ENCODE results near the gene NPAS3. TPM values are rescaled to one million over a fixed set of nuclear protein-coding genes. Genes with fewer than 3 reads are reported as not detected.

Gene NPAS3
- total and polyA plus RNA-seq, 2 of the 8 experiments (the other 6 are each of a cell fraction or from before 2014, with no cell fraction given), result 0.11 to 0.60 TPM

GRCh38 chr14:33781236-33781635, 842.6 kb downstream of the NPAS3 start (continued):
- TF ChIP-seq, protein P1, sequence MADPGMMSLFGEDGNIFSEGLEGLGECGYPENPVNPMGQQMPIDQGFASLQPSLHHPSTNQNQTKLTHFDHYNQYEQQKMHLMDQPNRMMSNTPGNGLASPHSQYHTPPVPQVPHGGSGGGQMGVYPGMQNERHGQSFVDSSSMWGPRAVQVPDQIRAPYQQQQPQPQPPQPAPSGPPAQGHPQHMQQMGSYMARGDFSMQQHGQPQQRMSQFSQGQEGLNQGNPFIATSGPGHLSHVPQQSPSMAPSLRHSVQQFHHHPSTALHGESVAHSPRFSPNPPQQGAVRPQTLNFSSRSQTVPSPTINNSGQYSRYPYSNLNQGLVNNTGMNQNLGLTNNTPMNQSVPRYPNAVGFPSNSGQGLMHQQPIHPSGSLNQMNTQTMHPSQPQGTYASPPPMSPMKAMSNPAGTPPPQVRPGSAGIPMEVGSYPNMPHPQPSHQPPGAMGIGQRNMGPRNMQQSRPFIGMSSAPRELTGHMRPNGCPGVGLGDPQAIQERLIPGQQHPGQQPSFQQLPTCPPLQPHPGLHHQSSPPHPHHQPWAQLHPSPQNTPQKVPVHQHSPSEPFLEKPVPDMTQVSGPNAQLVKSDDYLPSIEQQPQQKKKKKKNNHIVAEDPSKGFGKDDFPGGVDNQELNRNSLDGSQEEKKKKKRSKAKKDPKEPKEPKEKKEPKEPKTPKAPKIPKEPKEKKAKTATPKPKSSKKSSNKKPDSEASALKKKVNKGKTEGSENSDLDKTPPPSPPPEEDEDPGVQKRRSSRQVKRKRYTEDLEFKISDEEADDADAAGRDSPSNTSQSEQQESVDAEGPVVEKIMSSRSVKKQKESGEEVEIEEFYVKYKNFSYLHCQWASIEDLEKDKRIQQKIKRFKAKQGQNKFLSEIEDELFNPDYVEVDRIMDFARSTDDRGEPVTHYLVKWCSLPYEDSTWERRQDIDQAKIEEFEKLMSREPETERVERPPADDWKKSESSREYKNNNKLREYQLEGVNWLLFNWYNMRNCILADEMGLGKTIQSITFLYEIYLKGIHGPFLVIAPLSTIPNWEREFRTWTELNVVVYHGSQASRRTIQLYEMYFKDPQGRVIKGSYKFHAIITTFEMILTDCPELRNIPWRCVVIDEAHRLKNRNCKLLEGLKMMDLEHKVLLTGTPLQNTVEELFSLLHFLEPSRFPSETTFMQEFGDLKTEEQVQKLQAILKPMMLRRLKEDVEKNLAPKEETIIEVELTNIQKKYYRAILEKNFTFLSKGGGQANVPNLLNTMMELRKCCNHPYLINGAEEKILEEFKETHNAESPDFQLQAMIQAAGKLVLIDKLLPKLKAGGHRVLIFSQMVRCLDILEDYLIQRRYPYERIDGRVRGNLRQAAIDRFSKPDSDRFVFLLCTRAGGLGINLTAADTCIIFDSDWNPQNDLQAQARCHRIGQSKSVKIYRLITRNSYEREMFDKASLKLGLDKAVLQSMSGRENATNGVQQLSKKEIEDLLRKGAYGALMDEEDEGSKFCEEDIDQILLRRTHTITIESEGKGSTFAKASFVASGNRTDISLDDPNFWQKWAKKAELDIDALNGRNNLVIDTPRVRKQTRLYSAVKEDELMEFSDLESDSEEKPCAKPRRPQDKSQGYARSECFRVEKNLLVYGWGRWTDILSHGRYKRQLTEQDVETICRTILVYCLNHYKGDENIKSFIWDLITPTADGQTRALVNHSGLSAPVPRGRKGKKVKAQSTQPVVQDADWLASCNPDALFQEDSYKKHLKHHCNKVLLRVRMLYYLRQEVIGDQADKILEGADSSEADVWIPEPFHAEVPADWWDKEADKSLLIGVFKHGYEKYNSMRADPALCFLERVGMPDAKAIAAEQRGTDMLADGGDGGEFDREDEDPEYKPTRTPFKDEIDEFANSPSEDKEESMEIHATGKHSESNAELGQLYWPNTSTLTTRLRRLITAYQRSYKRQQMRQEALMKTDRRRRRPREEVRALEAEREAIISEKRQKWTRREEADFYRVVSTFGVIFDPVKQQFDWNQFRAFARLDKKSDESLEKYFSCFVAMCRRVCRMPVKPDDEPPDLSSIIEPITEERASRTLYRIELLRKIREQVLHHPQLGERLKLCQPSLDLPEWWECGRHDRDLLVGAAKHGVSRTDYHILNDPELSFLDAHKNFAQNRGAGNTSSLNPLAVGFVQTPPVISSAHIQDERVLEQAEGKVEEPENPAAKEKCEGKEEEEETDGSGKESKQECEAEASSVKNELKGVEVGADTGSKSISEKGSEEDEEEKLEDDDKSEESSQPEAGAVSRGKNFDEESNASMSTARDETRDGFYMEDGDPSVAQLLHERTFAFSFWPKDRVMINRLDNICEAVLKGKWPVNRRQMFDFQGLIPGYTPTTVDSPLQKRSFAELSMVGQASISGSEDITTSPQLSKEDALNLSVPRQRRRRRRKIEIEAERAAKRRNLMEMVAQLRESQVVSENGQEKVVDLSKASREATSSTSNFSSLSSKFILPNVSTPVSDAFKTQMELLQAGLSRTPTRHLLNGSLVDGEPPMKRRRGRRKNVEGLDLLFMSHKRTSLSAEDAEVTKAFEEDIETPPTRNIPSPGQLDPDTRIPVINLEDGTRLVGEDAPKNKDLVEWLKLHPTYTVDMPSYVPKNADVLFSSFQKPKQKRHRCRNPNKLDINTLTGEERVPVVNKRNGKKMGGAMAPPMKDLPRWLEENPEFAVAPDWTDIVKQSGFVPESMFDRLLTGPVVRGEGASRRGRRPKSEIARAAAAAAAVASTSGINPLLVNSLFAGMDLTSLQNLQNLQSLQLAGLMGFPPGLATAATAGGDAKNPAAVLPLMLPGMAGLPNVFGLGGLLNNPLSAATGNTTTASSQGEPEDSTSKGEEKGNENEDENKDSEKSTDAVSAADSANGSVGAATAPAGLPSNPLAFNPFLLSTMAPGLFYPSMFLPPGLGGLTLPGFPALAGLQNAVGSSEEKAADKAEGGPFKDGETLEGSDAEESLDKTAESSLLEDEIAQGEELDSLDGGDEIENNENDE (IDR thresholded peaks at IDR 0.05; ENCODE audit: insufficient replicate concordance, low read length), result no peak
- TF ChIP-seq YY1 (IDR thresholded peaks at IDR 0.05; ENCODE audit: low read depth, low read length) (no peak), TAF7 (optimal IDR thresholded peaks at IDR 0.05; ENCODE audit: borderline replicate concordance, low read depth, low read length) (no peak)
- TF ChIP-seq, protein P2, sequence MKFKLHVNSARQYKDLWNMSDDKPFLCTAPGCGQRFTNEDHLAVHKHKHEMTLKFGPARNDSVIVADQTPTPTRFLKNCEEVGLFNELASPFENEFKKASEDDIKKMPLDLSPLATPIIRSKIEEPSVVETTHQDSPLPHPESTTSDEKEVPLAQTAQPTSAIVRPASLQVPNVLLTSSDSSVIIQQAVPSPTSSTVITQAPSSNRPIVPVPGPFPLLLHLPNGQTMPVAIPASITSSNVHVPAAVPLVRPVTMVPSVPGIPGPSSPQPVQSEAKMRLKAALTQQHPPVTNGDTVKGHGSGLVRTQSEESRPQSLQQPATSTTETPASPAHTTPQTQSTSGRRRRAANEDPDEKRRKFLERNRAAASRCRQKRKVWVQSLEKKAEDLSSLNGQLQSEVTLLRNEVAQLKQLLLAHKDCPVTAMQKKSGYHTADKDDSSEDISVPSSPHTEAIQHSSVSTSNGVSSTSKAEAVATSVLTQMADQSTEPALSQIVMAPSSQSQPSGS (IDR thresholded peaks at IDR 0.05; ENCODE audit: low read length), result no peak

Measured in H1 (cell line).